ENCODE measurements around the gene AMIGO1.
A peak's percentile ranks its signal among the peaks of the same experiment; 100 is the strongest.

AMIGO1 gene

DNA sequence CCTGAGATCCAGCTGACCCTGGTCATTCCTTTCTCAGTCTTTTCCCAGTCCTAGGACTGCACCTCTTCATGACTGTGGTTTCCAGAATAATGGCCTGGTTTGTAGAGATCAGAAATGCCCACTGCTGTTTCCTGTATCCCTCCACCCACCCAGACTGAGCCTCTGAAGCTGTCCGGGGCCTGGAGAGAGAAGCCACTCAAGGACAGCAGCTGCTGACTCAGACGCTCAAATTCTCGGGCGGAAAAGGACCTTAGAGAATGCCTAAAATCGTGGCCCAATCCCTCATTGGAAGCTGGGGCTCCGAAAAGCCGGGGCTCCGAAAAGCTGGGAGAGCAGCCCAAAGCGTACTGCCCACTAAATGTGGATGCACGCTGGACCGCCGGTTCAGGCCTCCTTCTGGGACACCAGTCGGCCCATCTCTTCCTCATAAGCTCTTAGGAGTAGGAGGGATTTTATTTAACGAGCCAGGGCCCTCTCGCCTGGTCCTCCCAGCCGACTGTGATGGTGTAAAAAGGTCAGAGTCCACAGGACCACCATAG is 22.4 kb upstream of the AMIGO1 start:
- no peak for DNase-seq

DNA sequence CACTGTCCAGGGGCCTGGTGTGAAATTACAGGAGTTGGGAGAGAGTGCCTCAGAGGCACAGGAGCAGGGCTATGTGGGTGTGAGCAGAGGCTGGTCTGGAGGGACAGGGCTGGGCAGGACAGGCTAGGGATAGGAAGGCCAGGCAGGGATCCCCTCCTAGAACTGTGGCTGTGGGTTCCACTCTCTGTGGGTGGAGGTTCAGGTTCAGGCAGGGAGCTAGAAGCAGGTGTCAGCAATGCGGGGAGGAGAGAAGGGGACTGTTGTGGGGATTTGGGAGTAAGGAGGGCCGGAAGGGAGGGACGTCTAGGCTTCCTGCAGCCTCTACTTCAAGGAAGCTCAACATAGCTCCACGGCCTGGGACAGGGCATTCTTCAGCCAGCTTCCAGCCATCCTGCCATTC is 21.9 kb upstream of the AMIGO1 start:
- no peak for DNase-seq

DNA sequence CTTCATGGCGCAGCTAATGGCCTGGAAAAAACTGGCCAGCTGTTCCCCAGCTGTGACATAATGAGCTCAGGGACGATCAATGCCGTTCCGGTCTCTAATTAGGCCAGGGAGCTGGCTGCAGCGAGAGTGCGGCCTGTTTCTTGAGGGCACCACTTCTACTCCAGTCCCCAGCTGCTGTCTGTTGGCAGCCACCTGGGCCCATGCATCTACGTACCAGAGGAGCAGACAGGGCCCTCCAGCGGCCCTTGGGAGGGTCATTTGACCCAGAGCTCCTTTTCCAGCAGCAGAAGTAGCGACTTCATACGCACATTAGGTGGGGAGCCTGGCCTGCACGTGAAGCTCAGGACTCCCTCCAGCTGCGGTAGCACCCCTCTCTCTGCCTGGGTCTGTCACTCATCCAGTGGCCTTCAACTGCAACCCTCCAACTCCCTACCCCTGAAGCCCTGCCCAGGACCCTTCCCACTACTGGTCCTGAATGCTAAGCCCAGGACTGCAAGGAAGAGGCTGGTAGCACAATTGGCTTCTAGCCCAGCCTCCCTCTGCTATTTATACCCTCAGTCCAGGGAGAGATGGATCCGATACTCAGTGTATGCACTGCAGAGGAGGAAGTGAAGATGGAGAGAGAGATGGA is 21.0 kb upstream of the AMIGO1 start:
- DNase-seq, result peak; percentile 44 to 65 (median 51)

- peak in 1 of 3 experiments; percentile 49 for DNase-seq
These were observed 20.4 kb upstream of the AMIGO1 start for GRCh38 chr1:109529881-109530456.

DNA sequence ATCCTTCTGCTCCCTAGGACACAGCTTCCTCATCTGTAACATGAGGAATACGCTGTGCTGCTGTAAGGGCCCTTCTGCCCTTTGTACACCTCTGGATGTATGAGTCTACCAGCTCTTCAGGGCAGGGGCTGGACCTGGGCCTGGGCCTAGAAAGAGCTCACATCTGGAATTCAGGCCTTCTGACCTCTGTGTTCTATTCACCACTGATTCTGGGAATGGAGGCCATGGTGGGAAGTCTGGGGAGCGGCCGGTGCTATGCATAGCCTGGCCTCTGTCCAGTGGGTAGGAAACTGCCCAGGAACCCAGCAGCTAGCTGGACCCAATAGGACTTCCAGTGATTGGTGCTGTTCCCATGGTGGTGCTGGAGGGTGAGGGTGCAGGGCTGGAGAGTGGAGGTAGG is 19.2 kb upstream of the AMIGO1 start:
- DNase-seq, result no peak

- no peak for DNase-seq
These were observed 18.5 kb upstream of the AMIGO1 start for GRCh38 chr1:109527846-109528695.

- DNase-seq, result no peak
These were observed 17.7 kb upstream of the AMIGO1 start for GRCh38 chr1:109527098-109527811.

DNA sequence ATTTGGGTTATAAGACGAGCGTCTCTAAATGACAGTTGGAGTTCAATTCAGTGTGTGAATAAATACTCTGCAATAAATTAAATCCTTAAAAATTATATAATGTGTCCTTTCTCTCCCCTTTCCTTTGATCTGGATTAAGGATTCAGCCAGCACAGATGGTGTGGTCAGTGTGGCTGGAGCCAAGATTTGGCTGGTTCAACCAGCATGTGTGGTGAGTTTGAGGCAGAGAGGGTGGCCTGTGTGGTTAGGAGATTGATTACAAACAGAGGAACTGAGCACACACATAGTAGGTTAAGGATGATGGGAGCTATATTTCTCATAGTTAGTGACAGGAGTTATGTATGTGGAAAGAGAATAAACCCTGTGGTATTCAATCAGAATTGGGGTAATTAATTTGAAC is 14.2 kb upstream of the AMIGO1 start:
- DNase-seq, result no peak

DNA sequence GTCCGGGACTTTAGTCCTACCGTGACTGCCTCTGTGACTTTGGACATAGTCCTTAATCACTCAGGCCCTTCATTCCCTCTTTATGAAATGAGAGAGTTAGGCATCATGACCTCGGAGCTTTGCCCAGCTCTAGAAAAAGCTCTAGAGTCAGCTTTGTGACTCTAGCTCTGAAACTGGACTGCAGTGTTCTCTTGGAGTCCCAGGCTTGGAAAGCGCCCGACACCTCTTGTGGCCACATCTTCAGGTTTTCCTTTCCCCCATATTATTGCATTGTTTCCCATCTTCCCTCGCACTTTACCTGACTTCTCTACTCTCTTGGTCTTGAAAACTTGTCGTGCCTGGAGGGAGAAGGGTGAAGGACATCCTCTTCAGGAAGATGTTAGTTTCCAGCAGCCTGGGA is 12.5 kb upstream of the AMIGO1 start:
- DNase-seq, result no peak

DNA sequence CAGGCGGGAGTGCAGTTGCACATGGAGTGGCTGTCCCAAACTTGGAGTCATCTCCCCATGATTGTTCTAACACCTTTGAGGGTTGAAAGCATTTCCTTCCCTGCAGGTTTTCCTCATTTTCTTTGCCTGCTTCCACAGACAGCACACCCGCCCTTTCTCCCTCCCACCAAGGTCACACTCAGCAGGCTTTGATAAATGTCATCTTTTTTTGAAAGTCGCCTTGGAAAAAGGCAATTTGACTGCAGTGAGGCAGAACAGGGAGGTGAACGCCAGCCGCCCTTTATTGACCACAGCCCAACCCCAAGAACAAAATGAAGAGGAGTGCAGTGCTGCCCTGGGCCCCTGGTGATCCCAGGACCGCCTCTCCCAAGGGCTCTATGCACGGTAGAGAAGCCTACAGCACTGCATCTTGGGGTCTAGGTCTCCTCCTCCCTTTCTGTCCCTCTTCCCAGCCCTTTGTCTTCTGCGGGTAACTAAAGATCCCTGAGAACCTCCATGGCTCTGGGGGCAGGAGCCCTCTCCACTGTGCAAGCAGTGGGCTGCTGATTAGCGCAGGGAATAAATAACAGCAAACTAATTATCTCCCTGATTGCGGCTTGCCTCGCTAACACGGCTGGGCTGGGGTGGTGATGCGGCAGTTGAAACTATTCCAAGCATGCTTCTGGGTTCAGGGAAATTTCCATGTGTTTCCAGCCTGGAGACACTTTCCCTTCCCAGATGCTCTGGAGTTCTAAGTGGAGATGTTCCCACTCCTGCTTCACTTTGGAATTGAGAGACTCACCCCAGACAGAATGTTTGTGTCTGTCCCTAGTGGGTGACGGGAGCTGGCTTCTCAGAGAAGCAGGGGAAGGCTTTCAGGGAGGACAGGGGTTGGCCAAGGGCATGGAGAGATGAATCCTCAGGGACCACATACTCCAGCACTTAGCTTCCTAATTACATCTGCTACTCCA is 11.8 kb upstream of the AMIGO1 start:
- DNase-seq, result peak in 1 of 3 experiments; percentile 23

DNA sequence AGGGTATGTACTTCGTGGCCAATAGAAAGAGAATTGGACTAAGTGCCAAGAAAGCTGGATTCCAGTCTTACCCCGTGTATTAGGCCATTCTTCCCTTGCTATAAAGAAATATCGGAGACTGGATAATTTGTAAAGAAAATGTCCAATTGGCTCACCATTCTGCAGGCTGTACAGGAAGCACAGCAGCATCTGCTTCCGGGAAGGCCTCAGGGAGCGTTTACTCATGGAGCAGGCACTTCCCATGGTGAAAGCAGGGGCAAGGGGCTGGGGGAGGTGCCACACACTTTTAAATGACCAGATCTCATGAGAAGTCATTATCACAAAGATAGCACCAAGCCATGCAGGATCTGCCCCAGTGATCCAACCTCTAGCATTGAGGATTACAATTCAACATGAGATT is 7.8 kb upstream of the AMIGO1 start:
- DNase-seq, result no peak

GRCh38 chr1:109516872-109517271 is 7.3 kb upstream of the AMIGO1 start:
- DNase-seq, result no peak

GRCh38 chr1:109514846-109515245 is 5.3 kb upstream of the AMIGO1 start:
- DNase-seq, result no peak

DNA sequence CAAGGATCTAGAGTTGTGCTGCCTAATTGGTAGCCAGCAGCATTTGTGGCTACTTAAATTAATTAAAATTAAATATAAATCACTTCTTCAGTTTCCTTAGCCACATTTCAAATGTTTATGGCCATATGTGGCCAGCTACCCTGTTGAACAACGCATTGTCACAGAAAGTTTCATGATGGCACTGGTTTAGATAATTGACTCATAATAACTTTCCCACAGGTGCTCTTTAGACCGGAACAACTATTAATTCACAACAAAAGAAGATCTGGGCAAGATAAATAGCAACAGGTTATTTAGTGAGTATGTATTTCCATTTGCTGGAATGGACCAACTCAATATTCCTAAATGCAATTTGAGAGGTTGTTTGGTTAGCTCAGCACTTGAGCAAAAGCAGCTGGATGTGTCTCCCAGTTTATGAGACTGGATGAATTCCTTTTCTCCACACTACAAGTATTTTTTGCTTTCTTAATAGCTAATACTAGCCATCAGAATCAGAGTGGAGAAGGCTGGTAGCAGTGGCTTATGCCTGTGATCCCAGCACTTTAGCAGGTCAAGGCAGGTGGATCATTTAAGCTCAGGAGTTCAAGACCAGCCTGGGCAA is 3.7 kb upstream of the AMIGO1 start:
- DNase-seq, result peak in 1 of 3 experiments; percentile 25

GRCh38 chr1:109508873-109509175 is 703 bp downstream of the AMIGO1 start:
- DNase-seq, result no peak

DNA sequence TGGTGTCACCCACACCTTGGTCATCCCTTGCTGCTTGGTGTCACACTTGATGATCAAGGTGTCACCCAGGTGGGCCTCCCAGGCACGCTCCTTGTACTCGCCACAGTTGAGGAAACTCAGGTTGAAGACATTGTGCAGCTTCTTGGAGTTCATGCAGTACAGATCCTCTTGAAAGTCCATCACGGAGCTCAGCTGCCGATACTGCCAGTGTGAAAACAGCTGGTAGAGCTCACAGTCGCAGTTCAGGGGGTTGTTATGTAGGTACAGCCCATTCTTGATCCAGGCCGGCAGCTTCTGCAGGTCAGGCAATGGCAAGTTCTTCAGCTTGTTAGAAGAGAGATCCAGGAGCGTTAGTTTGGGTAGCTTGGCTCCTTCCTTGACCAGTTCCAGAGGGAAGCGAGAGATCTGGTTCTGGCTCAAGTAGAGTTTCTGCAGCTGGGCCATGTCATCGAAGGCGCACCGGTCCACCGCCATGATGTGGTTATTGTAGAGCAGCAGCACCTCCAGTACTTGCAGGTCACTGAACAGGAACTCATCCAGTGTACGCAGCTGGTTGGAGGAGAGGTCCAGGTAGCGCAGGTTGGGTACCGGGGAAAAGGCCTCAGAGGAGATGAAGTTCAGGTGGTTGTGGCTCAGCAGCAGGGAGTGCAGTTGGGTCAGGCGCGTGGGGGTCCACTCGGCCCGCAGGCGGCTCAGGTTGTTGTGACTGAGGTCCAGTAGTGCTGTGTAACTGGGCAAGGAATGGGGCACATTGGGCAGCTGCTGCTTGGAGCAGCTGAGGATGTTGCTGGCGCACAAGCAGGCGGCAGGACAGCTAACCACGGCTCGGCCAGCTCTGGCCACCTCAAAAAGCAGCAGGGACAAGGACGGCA is 1.3 kb downstream of the AMIGO1 start:
- DNase-seq, result no peak

- DNase-seq, result no peak
These were observed 4.6 kb downstream of the AMIGO1 start for GRCh38 chr1:109504974-109505373.

GRCh38 chr1:109503935-109504334 is 5.6 kb downstream of the AMIGO1 start:
- DNase-seq, result no peak

DNA sequence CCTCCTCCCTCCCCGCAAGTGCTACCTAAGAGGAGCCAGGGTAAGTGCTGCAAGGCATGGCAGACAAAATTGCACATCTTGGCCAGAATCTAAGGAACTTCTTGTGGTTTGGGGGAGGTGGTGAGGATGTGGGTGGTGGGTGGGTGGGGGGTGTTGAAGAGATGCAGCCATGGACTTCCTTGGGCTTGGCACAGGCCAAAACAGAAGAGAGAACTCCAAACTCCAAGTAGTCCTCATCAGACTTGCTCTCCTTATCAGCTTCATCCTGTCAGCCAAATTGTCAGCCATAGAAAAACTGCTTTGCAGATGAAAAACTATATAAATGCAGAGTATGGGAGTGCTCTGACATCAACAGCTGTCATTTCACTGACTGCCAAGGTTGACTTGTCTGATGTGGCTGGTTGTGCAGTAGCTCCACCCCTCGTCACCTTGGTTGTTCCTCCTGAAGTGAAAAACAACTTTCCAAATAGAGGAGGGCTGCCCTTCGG is 7.1 kb downstream of the AMIGO1 start:
- DNase-seq, result no peak

GRCh38 chr1:109501644-109502363 is 7.7 kb downstream of the AMIGO1 start:
- DNase-seq, result no peak
